NCI-H128 (cell line): ENCODE measurements around the gene CHGA.

Experiments used
- DNase-seq: peaks from one replicate; lab custom pipeline; 2025; ENCODE audit not compliant: unreplicated experiment; lab: John Stamatoyannopoulos, UW

Gene CHGA

GRCh38 chr14:92929689-92930608 lies 7.0 kb downstream of the CHGA start:
- DNase-seq: no peak

GRCh38 chr14:92930737-92931602 lies 8.0 kb downstream of the CHGA start:
- no peak for DNase-seq

- no peak for DNase-seq
These were observed 8.9 kb downstream of the CHGA start for GRCh38 chr14:92931681-92932447.

DNA sequence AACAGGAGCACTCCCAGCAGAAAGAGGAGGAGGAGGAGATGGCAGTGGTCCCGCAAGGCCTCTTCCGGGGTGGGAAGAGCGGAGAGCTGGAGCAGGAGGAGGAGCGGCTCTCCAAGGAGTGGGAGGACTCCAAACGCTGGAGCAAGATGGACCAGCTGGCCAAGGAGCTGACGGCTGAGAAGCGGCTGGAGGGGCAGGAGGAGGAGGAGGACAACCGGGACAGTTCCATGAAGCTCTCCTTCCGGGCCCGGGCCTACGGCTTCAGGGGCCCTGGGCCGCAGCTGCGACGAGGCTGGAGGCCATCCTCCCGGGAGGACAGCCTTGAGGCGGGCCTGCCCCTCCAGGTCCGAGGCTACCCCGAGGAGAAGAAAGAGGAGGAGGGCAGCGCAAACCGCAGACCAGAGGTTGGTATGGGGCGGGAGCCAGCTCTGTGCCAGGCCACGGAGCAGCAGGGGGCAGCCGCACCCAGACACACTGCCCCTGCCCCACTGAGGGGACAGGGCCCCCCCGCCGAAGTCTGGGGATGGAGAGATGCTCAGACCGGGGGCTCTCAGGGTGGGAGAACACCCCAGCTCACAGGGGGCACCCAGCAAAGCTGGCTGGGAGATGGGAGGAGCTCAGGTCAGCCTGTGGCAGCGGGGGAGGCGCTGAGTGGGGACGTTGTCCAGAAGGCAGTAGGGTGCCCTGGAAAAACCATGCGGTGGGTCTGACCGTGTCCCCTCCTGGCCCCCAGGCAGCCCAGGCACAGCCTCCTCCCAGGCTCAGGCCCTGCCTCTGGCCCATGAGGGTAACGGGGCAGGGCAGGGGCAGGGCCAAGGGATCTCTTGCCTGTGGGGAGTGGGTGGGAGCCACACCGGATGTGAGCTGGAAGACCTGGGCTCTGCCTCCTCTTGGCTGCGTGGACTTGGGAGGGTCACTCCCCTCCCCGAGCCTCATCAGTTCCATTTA lies 9.8 kb downstream of the CHGA start:
- no peak for DNase-seq

DNA sequence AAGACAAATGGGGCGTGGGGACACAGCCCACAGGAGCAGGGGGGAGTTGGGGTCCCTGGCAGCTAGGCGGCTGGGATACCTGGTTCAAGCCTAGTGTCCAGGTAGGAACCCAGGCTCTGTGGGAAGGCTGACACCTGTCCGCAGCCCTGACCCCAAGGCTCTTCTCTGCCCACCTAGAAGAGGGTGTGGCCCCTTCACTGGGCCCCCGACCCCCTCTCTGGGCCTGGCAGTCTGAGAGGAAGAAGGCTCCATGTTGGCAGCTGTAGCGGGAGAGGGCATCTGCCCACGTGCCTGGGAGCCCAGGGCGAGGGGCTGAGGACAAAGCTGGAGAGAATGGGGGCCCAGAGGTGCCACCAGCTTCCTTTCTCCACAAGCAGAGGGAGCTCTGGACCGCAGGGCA lies 10.5 kb downstream of the CHGA start:
- no peak for DNase-seq

DNA sequence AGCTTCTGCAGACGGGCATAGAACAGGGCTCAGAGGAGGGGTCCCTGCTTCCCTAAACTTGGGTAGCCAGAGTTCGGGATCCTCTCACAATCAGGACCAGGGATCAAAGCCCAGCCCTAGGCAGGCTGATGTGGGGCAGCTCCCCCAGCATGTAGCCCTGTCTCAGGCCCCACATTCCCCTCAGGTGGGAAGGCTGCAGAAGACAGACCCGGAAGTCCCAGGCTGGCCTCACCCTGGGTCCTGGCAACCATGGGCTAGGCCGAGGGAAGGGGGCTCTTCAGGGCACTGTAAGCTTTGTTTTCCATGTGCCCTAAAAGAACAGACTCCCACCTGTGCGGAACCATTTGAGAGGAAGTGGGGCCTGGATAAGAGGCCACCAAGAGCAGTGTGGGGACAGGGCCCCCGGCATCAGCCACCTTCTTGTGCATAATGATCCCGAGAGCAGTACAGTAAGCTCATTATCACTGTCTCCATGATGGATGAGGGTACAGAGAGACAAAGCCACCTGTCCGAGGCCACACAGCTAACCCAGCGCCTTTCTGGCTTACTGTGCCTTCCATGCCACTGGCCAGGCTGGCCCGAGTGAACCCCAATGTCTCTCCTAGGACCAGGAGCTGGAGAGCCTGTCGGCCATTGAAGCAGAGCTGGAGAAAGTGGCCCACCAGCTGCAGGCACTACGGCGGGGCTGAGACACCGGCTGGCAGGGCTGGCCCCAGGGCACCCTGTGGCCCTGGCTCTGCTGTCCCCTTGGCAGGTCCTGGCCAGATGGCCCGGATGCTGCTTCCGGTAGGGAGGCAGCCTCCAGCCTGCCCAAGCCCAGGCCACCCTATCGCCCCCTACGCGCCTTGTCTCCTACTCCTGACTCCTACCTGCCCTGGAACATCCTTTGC lies 11.5 kb downstream of the CHGA start:
- DNase-seq: no peak

GRCh38 chr14:92935446-92935845 lies 12.5 kb downstream of the CHGA start:
- no peak for DNase-seq

- DNase-seq: no peak
These were observed 13.1 kb downstream of the CHGA start for GRCh38 chr14:92936085-92936484.

GRCh38 chr14:92937051-92937937 lies 14.3 kb downstream of the CHGA start:
- no peak for DNase-seq

DNA sequence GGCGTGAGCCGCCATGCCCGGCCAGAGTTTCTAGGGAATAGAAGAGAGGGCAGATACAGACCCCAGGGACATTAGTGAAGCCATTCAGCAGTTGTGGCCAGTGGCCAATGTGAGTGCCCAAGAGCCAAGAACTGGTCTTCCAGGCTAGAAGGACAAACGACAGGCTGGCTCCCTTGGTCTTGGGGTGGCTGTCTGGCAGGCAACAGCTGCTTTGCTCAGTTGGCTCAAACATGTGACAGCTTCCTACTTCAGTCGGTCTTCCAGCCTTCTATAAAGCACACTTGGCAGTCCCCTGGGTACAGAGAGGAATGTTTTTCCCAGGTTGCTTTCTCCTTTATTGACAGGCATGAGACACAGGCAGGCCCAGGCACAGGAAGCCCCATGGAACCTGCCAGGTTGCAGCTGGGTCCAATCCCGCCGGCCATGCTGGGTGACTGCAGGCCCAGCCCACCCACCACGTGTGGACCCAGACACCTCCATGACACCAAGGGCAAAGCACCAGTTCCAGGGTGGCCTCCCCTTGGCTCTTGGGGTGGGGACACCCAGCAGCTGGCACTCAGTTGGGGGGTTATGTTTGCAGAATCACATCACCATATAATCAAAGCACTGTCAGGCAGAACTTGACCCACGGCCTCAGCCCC lies 15.4 kb downstream of the CHGA start:
- no peak for DNase-seq

- no peak for DNase-seq
These were observed 16.1 kb downstream of the CHGA start for GRCh38 chr14:92938890-92939671.

DNA sequence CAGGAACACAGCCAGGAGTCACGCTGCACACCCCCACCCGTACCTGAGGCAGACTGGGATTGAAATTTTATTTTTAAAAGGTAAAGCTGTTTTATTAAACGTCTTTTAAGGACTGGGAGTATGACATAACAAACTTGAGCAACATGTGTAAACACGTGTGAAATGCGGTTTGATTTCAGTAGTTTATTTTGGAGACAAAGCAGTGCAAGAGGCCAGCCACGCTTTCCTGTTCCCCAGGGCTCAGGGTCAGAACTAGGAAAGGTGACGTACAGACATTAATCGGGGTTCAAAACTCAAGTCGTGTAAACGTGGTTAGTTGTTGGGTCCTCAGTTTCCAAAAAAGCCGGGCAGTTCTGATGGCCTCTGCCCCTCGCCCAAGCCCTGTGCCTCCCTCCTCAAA lies 16.7 kb downstream of the CHGA start:
- DNase-seq: no peak

GRCh38 chr14:92940543-92940942 lies 17.6 kb downstream of the CHGA start:
- DNase-seq: no peak

- DNase-seq: no peak
These were observed 18.6 kb downstream of the CHGA start for GRCh38 chr14:92941531-92941930.

DNA sequence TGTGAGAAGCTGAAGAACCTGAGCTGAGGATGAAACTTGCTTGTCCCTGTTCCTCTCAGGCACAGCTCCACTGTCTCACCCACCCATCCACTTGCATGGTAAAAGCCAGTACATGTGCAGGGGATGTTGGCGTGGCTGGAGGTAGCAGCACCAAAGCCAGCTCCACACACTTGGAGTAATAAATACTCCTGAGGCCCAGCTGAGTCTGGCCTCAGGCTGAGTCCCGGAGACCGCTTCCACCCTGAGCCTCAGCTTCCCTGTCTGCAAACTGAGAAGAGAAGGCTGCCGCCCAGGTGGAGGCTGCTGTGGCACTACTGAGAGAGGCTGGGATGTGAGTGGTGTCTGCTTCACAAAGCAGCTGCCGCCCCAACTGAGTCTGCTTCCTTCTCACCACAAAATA lies 19.2 kb downstream of the CHGA start:
- DNase-seq: no peak

GRCh38 chr14:92942576-92942975 lies 19.6 kb downstream of the CHGA start:
- no peak for DNase-seq
